CD14-positive monocyte (primary cell): ENCODE results near the gene TMTC2. TPM values are rescaled to one million over a fixed set of nuclear protein-coding genes. Genes with fewer than 3 reads are reported as not detected.

Experiments
- DNase-seq, 3 donors: peaks; one replicate each; pipeline ENCODE4 v3.0.0-alpha.2; 2011 to 2022
- H2AFZ ChIP-seq: 2 replicates; pipeline ENCODE4 v1.6.0; 2012; ENCODE audit warnings: mild to moderate bottlenecking, low read depth, low read length, inconsistent platforms; ENCODE audit not compliant: insufficient read depth, poor library complexity, severe bottlenecking
- H3K27ac ChIP-seq, 2 donors: 1 replicate in 1 of 2; 2 replicates in 1 of 2; pipeline ENCODE4 v1.5.1; 2012 to 2013; ENCODE audit warnings: low read length in 2 of 2, control low read depth in 1 of 2, inconsistent platforms in 1 of 2, low read depth in 1 of 2, mild to moderate bottlenecking in 1 of 2
- H3K27me3 ChIP-seq, 2 donors: one replicate each; pipeline versions ENCODE4 v1.6.0 to v1.6.1; 2011 to 2013; ENCODE audit warnings: low read length in 2 of 2; ENCODE audit not compliant: control insufficient read depth in 2 of 2, insufficient read depth in 2 of 2
- H3K36me3 ChIP-seq, 2 donors: replicated peaks in 1 of 2; 1 replicate in 1 of 2; 2 replicates in 1 of 2; pipeline versions ENCODE4 v1.5.1 to v1.6.1; 2012 to 2013; ENCODE audit warnings: low read length in 2 of 2, control low read depth in 1 of 2, inconsistent platforms in 1 of 2, mild to moderate bottlenecking in 1 of 2; ENCODE audit not compliant: insufficient read depth in 2 of 2, control insufficient read depth in 1 of 2
- H3K4me1 ChIP-seq, 2 donors: 1 replicate in 1 of 2; 2 replicates in 1 of 2; pipeline versions ENCODE4 v1.5.1 to v1.6.1; 2012 to 2013; ENCODE audit warnings: low read length in 2 of 2, control low read depth in 1 of 2, inconsistent platforms in 1 of 2, mild to moderate bottlenecking in 1 of 2, moderate library complexity in 1 of 2; ENCODE audit not compliant: insufficient read depth in 2 of 2, control insufficient read depth in 1 of 2
- H3K4me2 ChIP-seq: replicated peaks from 2 replicates; pipeline ENCODE3; 2012; ENCODE audit warnings: low read length, moderate library complexity, mild to moderate bottlenecking; ENCODE audit not compliant: poor library complexity, severe bottlenecking; ENCODE audit errors: extremely low read depth
- H3K4me3 ChIP-seq, 3 experiments: fragments of 200-600 bp in 1 of 3; sonication (generic) in 1 of 3; replicated peaks in 1 of 3; 1 replicate in 2 of 3; 2 replicates in 1 of 3; pipeline ENCODE4 v1.5.1; 2011 to 2013; ENCODE audit warnings: low read length in 3 of 3, mild to moderate bottlenecking in 3 of 3, control low read depth in 2 of 3, low read depth in 2 of 3, inconsistent platforms in 1 of 3, moderate library complexity in 1 of 3
- H3K79me2 ChIP-seq: 2 replicates; pipeline ENCODE4 v1.6.0; 2012; ENCODE audit warnings: mild to moderate bottlenecking, control low read depth, inconsistent platforms, low read length, moderate library complexity; ENCODE audit not compliant: insufficient read depth
- H3K9ac ChIP-seq: 2 replicates; pipeline ENCODE4 v1.6.0; 2017; ENCODE audit warnings: low read length, mild to moderate bottlenecking; ENCODE audit not compliant: insufficient read depth, poor library complexity, severe bottlenecking
- H3K9me3 ChIP-seq, 2 donors: replicated peaks in 1 of 2; 1 replicate in 1 of 2; 2 replicates in 1 of 2; pipeline versions ENCODE4 v1.5.1 to v1.6.1; 2012 to 2013; ENCODE audit warnings: low read length in 2 of 2, control low read depth in 1 of 2; ENCODE audit not compliant: control insufficient read depth in 1 of 2, insufficient read depth in 1 of 2
- H4K20me1 ChIP-seq: 2 replicates; pipeline ENCODE4 v1.6.0; 2012; ENCODE audit warnings: mild to moderate bottlenecking, low read length, control low read depth, moderate library complexity; ENCODE audit not compliant: insufficient read depth
- H3K27ac Mint-ChIP-seq, 7 donors: one replicate each; pipeline ENCODE4 v1.8.0; 2020; ENCODE audit warnings: mild to moderate bottlenecking in 7 of 7, mixed read lengths in 7 of 7, moderate library complexity in 6 of 7, inconsistent platforms in 2 of 7
- H3K27me3 Mint-ChIP-seq, 3 donors: one replicate each; pipeline ENCODE4 v1.8.0; 2021 to 2022; ENCODE audit warnings: low read depth in 3 of 3, mild to moderate bottlenecking in 3 of 3, mixed read lengths in 3 of 3, moderate library complexity in 3 of 3, inconsistent platforms in 1 of 3
- H3K36me3 Mint-ChIP-seq, 2 donors: one replicate each; pipeline ENCODE4 v1.8.0; 2020; ENCODE audit warnings: mixed read lengths in 2 of 2, inconsistent platforms in 1 of 2, mild to moderate bottlenecking in 1 of 2
- H3K4me1 Mint-ChIP-seq: one replicate; pipeline ENCODE4 v1.8.0; 2020; ENCODE audit warnings: mild to moderate bottlenecking, mixed read lengths
- H3K4me3 Mint-ChIP-seq, 2 donors: one replicate each; pipeline ENCODE4 v1.8.0; 2020; ENCODE audit warnings: mild to moderate bottlenecking in 2 of 2, mixed read lengths in 2 of 2, moderate library complexity in 1 of 2
- H3K9me3 Mint-ChIP-seq, 7 donors: one replicate each; pipeline ENCODE4 v1.8.0; 2020 to 2022; ENCODE audit warnings: mixed read lengths in 7 of 7, mild to moderate bottlenecking in 6 of 7, moderate library complexity in 6 of 7, inconsistent platforms in 2 of 7
- WGBS: methylation state at CpG from one replicate; pipeline ENCODE4 v1.1.5; 2013; ENCODE audit warnings: missing lambda C conversion rate; ENCODE audit not compliant: insufficient coverage; 5-methylcytosine and 5-hydroxymethylcytosine counted together
- intact Hi-C, 2 donors: fragments of 100-400 bp; cut with micrococcal nuclease; formaldehyde crosslinking; loops; one replicate each; pipeline versions ENCODE4 v1.15.0 to v1.15.1; 2023
- polyA plus RNA-seq, 3 donors: library from polyadenylated mRNA; depleted of rRNA in 1 of 3; unstranded in 2 of 3; stranded (reverse) in 1 of 3; fragments of 300-500 nt in 2 of 3; fragments of >200 nt in 1 of 3; fragmentation: Illumina TruSeq in 2 of 3; gene quantifications; 1 replicate in 2 of 3; 2 replicates in 1 of 3; pipeline ENCODE4 v1.2.3, GENCODE V29; 2012 to 2021
- TF ChIP-seq, protein P1 (sequence below): fragments of 200-600 bp; IDR thresholded peaks from one replicate; pipeline ENCODE4 v1.8.0; 2022; ENCODE audit warnings: antibody characterized with exemption, mild to moderate bottlenecking

TMTC2 gene
- polyA plus RNA-seq, 3 donors: 2.5 to 15.7 (median 3.3) TPM

DNA sequence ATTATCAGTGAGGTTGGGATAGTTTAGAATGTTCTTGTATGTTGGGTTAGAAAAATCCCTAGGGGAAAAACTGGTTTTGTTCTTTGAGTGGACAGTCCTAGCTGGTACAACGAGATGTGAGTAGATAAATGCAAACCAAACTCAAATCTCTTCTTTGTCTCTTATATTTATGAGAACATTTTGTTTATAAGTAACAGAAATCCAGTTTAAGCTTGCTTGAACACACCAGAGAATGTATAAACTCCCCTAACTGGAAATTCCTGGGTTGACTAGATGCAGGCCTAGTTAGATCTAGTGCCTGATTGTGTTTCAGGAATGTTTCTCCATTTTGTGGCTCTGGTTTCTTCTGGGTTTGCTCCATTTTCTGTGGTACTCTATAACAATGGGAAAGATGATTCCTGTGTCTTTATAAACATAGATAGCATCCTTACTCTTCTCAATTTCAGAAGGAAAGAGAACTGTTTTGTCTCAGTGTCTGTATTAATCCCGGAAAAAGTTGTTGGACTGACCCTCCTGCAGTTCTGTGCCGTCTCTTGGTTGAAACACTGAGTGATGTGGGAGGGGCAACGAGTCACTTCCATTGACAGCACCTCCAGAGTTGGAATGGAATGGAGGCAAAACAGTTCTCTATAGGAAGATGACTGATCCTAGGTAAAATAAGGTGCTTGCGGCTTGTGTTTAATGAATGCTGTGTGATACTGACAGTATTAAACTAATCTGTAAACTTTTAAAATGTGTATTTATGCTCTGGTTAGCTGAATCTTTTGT lies 244.8 kb downstream of the TMTC2 start:
- WGBS: 91% methylated on average over 3 of the region's 5 CpGs
- H2AFZ ChIP-seq: no peak overlapping the region
- H3K4me1 Mint-ChIP-seq: no peaks in the 10 kb centered on the region

DNA sequence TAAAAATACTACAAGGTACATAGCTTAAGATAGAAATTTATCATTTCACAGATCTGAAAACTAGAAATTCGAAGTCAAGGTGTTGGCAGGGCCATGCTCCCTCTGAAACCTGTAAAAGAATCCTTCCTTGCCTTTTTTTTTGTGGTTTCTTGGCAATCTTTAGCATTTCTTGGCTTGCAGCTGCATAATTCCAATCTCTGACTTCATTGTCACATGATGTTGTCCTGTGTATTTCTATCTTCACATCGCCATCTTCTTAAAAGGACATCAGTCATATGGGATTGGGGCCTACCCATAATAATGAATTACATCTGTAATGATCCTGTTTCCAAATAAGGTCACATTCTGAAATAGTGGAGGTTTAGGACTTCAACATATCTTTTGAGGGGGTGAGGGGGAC lies 250.4 kb downstream of the TMTC2 start:
- H3K36me3 Mint-ChIP-seq: peaks cover 23 to 37% of the 10 kb centered on the region in 2 donors
- no peaks in the 10 kb centered on the region for H4K20me1 ChIP-seq
- no peak overlapping the region for H3K4me3 ChIP-seq
- no peak overlapping the region for H3K27ac ChIP-seq
- H3K4me1 ChIP-seq: peaks cover 5 to 8% of the 10 kb centered on the region in 2 donors
- peaks cover 4 to 17% of the 10 kb centered on the region in 2 donors for H3K36me3 ChIP-seq
- no peak for DNase-seq
- H3K27me3 ChIP-seq: no peaks in the 10 kb centered on the region
- peaks cover 0 to 3% (median 2%) of the 10 kb centered on the region in 7 donors for H3K9me3 Mint-ChIP-seq
- no peak overlapping the region for H3K9ac ChIP-seq
- H3K9me3 ChIP-seq: no peaks in the 10 kb centered on the region
- peaks cover 26% of the 10 kb centered on the region for H3K4me1 Mint-ChIP-seq
- 100% methylated on average over 1 of the region's 2 CpGs for WGBS
- intact Hi-C loops: no loop called here
- no peak overlapping the region for H3K4me3 Mint-ChIP-seq
- peak overlapping the region in 1 of 7 donors; percentile 7 for H3K27ac Mint-ChIP-seq
- no peaks in the 10 kb centered on the region for H3K27me3 Mint-ChIP-seq
- no peaks in the 10 kb centered on the region for H3K79me2 ChIP-seq
- no peak overlapping the region for H2AFZ ChIP-seq
- TF ChIP-seq, protein P1, sequence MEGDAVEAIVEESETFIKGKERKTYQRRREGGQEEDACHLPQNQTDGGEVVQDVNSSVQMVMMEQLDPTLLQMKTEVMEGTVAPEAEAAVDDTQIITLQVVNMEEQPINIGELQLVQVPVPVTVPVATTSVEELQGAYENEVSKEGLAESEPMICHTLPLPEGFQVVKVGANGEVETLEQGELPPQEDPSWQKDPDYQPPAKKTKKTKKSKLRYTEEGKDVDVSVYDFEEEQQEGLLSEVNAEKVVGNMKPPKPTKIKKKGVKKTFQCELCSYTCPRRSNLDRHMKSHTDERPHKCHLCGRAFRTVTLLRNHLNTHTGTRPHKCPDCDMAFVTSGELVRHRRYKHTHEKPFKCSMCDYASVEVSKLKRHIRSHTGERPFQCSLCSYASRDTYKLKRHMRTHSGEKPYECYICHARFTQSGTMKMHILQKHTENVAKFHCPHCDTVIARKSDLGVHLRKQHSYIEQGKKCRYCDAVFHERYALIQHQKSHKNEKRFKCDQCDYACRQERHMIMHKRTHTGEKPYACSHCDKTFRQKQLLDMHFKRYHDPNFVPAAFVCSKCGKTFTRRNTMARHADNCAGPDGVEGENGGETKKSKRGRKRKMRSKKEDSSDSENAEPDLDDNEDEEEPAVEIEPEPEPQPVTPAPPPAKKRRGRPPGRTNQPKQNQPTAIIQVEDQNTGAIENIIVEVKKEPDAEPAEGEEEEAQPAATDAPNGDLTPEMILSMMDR: no peak
- no peak overlapping the region for H3K4me2 ChIP-seq

More for the DNA sequence above, 244.8 kb downstream of the TMTC2 start:
- no peaks in the 10 kb centered on the region for H3K79me2 ChIP-seq
- intact Hi-C loops: no loop called here
- H4K20me1 ChIP-seq: no peaks in the 10 kb centered on the region
- TF ChIP-seq, protein P1: no peak
- no peaks in the 10 kb centered on the region for H3K27me3 ChIP-seq
- no peaks in the 10 kb centered on the region for H3K9me3 ChIP-seq
- H3K27ac ChIP-seq: no peak overlapping the region
- no peak overlapping the region for H3K9ac ChIP-seq
- Mint-ChIP-seq H3K36me3 (peaks cover 43 to 55% of the 10 kb centered on the region in 2 donors), H3K27ac (no peak overlapping the region), H3K4me3 (no peak overlapping the region), H3K9me3 (peaks cover 0 to 2% (median 0%) of the 10 kb centered on the region in 7 donors), H3K27me3 (no peaks in the 10 kb centered on the region)
- H3K36me3 ChIP-seq: peaks cover 22 to 38% of the 10 kb centered on the region in 2 donors
- no peak overlapping the region for H3K4me3 ChIP-seq
- H3K4me1 ChIP-seq: no peaks in the 10 kb centered on the region
- DNase-seq: no peak
- no peak overlapping the region for H3K4me2 ChIP-seq
